D341Med (cell line): ENCODE results near the gene MTHFR.
A peak's percentile ranks its signal among the peaks of the same experiment; 100 is the strongest.

Experiments used
- DNase-seq: peaks from one replicate; pipeline ENCODE4 v3.0.0; 2012; ENCODE audit warnings: low spot score

MTHFR gene

DNA sequence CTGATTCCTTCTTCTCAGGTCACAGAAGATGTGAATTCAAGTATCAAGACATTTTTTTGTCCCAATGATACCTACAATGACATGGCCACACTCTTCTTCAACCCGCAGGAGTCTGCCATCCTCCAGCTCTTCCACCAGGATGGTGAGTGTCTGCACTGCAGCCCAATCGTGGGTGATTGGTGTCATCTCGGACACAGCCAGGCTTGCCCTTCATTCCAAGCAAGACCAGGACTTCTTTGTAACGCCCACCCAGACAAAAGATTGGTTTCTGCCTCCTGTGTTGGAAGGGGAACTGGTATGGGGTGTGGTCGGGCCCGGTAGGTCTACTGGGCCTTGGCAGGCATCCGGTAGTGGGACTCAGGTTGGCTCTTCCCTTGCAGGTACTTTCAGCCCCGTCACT, 27.7 kb upstream of the MTHFR start:
- no peak for DNase-seq

GRCh38 chr1:11831945-11832725, 26.4 kb upstream of the MTHFR start:
- DNase-seq: no peak

- no peak for DNase-seq
Observed at GRCh38 chr1:11828511-11828910, 22.7 kb upstream of the MTHFR start.

GRCh38 chr1:11826946-11827345, 21.2 kb upstream of the MTHFR start:
- DNase-seq: no peak

GRCh38 chr1:11825131-11825530, 19.4 kb upstream of the MTHFR start:
- no peak for DNase-seq

DNA sequence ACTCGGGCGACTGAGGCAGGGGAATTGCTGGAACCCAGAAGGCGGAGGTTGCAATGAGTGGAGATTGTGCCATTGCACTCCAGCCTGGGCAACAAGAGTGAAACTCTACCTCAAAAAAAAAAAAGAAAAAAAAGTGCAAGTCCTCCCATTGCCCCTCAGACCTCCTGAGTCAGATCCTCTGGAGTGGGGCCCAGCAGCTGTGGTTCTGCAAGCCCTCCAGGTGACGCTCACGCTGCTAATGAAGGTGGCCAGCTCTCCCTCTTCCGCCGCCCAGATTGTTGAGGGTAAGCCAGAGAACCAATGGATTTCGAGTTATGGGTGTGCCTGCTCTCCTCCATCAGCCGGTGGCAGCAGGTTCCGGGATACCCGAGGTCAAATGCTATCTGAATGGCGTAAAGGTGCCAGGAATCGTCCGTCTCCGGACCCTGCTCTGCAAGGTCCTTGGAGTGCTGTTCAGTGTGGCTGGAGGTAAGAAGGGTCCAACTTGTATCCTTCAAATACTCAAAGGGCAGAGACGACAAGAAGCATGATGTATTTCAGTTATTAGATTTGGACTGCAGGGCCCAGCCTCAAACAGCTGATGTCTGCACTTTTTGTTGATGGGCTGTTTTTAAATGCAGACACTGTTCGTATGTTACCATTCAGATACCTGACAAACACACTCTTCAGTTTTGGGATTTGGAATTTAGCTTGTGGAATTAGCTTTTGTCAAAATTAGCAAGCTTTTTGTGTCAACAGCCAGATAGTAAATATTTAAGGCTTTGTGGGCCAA, 17.8 kb upstream of the MTHFR start:
- no peak for DNase-seq

DNA sequence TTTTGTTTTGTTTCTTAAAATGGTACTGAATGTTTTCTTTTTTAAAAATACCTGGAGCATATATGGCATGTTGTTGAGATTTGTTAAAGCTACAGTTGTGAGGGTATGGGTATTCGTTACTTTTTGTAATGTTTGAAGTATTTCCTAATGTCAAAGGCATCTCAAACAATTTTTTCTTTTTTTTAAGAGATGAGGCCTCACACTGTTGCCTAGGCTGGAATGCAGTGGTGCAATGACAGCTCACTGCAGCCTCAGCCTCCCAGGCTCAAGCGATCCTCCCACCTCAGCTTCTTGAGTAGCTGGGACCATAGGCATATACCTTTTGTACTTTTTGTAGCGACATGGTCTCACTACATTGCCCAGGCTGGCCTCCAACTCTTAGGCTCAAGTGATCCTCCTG, 16.3 kb upstream of the MTHFR start:
- DNase-seq: no peak

DNA sequence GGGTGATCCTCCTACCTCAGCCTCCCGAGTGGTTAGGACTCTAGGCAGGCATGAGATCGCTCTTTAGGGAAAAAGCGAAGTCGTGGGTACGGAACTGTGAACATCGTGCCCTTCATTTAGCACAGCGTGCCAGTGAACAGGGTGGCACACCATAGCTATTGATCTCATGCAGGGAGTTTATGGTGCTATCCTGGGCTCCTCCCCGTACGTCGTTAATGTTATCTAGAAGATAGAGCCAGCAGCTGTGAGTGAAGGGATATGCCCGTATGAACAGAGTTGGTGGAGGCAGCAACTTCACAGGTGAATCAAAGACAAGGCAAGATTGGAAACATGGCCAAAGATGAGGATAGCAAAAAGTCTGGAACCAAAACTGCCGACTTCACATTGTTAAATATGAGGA, 11.4 kb upstream of the MTHFR start:
- DNase-seq: no peak

DNA sequence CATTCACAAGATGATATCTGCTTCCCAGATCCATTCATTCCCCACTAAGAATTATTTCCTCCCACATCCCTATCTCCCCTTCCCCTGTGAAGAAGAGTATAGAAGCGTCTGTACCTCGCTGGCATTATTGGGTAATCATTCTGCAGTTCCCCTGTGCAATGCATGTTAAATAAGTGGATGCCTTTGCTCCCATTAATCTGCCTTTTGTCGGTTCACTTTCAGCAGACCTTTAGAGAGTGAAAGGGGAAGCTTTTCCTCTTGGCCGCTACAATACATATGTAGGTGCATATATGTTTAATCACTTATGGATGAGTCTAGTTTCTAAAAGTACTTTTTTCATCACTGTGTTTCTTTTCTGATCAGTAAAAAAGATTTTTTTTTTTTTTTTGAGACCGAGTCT, 7.3 kb upstream of the MTHFR start:
- DNase-seq: no peak

DNA sequence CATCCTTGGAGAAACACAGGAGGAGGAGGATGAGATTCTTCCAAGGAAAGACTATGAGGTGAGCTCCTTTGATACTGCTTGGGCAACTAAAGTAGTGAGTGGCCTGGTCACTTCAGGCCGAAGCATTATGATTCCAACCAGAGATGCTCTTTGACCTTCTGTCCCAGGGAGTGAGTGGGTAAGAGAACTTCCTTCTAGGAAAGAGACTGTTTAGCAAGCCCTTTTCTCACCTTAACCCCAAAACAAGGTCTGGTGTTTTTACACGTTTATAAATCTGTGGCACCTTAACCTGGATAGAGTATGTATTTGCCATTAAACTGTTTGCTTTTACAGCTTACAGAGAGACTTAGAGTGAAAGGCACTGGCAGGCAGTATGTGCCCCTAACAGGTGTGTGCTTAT, 1.4 kb upstream of the MTHFR start:
- no peak for DNase-seq

GRCh38 chr1:11806307-11806936, 658 bp upstream of the MTHFR start:
- DNase-seq: peak; percentile 15

DNA sequence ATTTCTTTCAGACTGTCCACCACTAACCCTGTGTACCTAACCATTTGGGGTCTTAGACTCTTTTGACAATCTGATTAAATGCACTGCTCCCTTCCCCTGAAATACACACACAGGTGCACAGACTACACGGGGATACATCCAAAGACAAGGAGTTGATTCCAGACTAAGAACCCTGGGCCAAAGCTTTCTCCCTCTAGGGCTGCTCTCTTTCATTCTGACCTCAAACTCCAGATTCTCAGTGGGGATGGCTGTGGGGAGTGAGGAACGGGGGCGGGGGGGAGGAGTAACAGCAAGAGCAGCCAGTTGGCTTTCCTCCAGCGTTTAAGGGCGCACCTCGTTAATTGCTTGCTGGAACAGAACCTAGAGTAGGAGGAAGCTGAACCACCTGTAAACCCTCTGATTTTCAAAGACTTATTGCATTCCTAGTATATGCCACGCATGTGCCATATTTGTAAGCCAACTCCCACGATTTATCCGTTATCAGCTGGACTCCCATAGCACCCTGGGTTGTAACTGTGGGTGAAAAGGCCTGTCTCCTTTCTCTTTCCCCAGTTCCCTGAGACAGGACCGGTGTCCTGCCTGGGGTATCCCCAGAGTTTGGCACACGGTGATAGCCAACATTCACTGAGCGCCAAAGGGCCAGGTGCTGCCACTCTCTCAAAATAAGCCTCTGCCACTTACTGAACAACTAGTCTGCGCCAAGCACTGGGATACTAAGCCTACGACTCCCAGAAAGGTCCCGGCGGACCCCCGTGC, 920 bp downstream of the MTHFR start:
- DNase-seq: peak; percentile 15

DNA sequence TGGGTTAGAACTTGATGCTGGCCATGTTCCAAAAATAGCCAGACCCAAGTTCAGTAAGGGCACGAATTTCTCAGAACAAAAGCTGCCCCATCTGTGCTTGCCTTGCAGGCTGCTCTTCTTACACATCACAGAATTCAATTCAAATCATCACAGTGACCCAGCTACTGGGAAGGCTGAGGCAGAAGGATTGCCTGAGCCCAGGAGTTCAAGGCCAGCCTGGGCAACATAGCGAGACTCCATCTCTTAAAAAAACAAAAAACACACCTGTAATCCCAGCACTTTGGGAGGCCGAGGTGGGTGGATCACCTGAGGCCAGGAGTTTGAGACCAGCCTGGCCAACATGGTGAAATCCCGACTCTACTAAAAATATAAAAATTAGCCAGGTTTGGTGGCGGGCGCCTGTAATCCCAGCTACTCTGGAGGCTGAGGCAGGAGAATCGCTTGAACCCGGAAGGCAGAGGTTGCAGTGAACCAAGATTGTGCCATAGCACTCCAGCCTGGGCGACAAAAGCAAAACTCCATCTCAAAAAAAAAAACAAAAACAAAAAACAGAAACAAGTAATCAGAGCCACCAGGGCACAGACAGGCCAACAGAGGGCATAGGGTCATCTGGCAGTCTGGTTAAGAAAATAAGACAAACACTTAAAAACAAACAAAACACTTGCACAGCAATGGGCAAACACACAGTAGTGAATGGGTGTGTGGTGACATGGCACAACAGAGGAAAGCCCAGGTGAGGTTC, 1.7 kb downstream of the MTHFR start:
- DNase-seq: peak; percentile 3

DNA sequence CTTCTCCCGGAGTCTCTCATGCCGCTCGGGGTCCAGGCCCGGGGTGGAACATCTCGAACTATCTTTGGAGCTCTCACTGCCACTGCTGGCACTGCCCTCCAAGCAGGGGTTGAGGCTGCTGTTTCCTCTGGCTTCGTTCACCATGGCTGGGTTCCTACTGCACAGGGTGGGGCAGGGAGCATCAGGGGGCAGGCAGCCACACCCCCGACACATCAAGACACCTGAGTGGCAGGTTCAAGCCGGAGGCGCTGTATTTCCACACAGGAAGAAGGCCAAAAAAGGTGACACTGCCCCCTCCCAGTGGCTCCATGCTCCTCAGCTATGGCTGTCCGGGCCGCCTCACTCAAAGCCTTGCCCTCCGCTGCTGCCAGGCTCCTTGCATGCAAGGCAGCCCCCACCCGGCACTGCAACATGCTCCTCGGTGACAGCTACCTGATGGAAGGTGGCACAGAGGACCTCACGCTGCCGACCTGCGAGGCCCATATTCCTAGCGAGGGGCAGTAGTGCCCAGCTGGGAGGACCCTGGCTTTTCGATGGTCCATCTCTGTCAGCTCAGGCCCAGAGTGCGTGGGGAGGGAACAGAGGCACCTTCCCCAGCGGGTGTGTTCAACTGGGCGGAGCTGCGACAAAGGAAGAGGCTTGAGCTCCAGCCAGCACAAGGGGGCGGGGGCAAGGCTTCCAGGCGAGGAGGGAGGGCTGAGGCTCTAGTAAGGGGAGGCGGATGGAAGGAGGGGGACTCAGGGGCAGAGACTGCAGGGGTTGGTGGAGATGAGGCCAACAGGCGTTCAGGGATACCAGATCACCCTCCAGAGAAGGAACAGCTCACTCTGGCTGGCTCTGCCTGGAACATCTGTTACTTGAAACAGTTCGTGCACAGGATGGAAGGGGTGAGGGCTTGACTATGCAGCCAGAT, 2.5 kb downstream of the MTHFR start:
- peak; percentile 85 for DNase-seq

GRCh38 chr1:11802616-11802972, 3.2 kb downstream of the MTHFR start:
- no peak for DNase-seq

- no peak for DNase-seq
Observed at GRCh38 chr1:11800756-11801433, 4.9 kb downstream of the MTHFR start.

DNA sequence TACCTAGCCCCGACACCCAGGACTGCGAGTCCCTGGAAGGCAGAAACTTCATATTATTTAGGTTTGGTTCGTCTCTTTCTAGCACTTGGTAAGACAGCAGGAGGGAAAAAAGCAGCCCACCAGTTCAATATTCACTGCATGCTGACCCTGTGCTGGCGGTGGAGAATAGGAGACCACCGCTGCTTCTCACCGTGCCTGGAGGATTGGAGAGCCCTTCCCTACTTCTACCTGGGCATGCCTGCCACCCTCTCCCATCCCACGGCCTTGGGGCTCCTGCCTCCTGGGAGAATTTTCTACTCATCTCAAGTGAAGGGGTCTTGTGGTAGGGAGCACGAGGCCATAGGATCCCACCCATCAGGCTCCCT, 5.4 kb downstream of the MTHFR start:
- no peak for DNase-seq

DNA sequence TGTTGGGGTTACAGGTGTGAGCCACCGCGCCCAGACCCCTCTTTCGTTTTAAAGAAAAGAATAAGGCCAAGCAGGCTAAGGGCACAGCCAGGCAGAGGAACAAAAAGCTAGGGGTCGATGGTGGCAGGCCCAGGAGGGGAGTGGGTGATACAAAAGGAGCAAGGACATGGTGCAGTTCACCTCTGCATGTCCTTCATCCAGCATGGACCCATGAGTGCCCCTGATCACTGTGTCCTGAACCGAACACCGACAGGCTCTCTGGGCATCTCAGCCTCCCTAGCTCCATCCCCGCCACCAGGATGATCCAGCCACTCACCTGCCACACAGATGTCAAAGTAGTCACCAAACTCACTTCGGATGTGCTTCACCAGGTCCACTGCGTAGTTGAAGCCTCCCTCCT, 5.9 kb downstream of the MTHFR start:
- no peak for DNase-seq

- DNase-seq: no peak
Observed at GRCh38 chr1:11799099-11799498, 6.7 kb downstream of the MTHFR start.

GRCh38 chr1:11797525-11798216, 8.1 kb downstream of the MTHFR start:
- no peak for DNase-seq
